GM12865 (cell line): ENCODE data around the gene PDLIM3.
A peak's percentile ranks its signal among the peaks of the same experiment; 100 is the strongest.

Experiments
- DNase-seq: peaks from one replicate; pipeline ENCODE4 v3.0.0; 2010; ENCODE audit warnings: low read depth
- H3K4me3 ChIP-seq: 2 replicates; pipeline ENCODE4 v1.5.1; 2011; ENCODE audit warnings: mild to moderate bottlenecking, low read depth, low read length, control low read depth
- TF ChIP-seq, protein P1 (sequence below): IDR thresholded peaks from 2 replicates; pipeline ENCODE4 v1.5.1; 2011; ENCODE audit warnings: low read length, control low read depth, low read depth, inconsistent platforms; ENCODE audit not compliant: insufficient read depth; ENCODE audit errors: missing control alignments

Gene PDLIM3

DNA sequence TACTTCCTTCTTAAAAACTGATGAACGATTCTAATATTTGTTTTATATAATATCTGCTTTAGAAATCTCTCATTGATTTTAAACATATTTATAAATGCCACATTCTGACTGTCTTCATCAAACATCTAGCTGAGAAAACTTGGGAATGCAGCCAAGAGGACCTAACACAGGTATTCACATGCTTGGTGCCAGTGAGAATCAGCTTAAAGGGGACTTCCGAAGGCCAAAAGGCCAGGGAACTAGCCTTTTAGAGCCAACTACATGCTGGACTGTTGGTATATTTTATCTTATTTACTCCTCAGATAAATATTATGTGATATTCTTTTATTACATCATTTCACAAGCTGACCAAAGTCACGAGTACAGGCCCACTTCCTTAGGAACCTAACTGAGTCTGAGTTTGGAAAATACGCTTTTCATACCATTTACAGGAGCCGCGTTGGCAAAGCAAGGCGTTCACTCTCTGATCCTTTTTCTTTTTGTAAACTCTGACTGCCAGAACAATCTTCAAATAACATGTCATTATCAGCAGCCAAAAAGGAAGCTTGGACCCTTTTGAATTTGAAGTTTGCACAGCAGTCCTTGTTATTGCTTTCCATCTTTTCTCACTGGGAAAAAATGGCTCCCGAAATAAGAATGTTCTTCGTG is 41.1 kb upstream of the PDLIM3 start:
- H3K4me3 ChIP-seq = no peak overlapping the region
- TF ChIP-seq, protein P1, sequence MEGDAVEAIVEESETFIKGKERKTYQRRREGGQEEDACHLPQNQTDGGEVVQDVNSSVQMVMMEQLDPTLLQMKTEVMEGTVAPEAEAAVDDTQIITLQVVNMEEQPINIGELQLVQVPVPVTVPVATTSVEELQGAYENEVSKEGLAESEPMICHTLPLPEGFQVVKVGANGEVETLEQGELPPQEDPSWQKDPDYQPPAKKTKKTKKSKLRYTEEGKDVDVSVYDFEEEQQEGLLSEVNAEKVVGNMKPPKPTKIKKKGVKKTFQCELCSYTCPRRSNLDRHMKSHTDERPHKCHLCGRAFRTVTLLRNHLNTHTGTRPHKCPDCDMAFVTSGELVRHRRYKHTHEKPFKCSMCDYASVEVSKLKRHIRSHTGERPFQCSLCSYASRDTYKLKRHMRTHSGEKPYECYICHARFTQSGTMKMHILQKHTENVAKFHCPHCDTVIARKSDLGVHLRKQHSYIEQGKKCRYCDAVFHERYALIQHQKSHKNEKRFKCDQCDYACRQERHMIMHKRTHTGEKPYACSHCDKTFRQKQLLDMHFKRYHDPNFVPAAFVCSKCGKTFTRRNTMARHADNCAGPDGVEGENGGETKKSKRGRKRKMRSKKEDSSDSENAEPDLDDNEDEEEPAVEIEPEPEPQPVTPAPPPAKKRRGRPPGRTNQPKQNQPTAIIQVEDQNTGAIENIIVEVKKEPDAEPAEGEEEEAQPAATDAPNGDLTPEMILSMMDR = no peak
- DNase-seq = no peak

GRCh38 chr4:185573651-185574199 is 38.4 kb upstream of the PDLIM3 start:
- H3K4me3 ChIP-seq = no peak overlapping the region
- DNase-seq = no peak
- TF ChIP-seq, protein P1 = no peak

DNA sequence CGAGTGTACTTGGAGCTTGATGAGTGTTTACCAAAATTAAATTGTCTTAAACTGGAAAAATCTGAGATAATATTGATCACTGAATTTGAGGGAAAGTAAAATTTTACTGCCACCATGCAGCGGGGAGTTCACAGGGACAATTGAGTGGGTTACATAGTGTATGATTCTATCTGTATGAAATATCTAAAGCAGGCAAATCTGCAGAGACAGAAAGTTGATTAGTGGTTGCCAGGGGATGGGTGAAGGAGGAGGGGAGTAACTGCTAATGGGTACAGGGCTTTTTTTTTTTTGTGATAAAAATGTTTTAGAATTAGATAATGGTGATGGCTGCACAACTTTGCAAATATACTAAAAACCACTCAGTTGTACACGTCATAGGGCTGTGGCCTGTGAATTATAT is 35.4 kb upstream of the PDLIM3 start:
- TF ChIP-seq, protein P1 = no peak

GRCh38 chr4:185567381-185568376 is 32.4 kb upstream of the PDLIM3 start:
- TF ChIP-seq, protein P1 = no peak
- DNase-seq = no peak

More for the DNA sequence above, 35.4 kb upstream of the PDLIM3 start:
- no peak overlapping the region for H3K4me3 ChIP-seq
- no peak for DNase-seq

GRCh38 chr4:185566972-185567371 is 31.7 kb upstream of the PDLIM3 start:
- no peak overlapping the region for H3K4me3 ChIP-seq
- no peak for DNase-seq
- TF ChIP-seq, protein P1 = no peak

More at GRCh38 chr4:185567381-185568376, 32.4 kb upstream of the PDLIM3 start:
- no peak overlapping the region for H3K4me3 ChIP-seq

GRCh38 chr4:185566425-185566824 is 31.1 kb upstream of the PDLIM3 start:
- H3K4me3 ChIP-seq = no peak overlapping the region
- peak; percentile 45 for DNase-seq
- TF ChIP-seq, protein P1 = no peak
